ENCODE results near the gene FAM171A1.

- TF ChIP-seq CTCF (IDR thresholded peaks at IDR 0.05) (peak; percentile 62 to 81 (median 76)), POLR2A (IDR thresholded peaks at IDR 0.05) (no peak)
These were observed 161.1 kb downstream of the FAM171A1 start for GRCh38 chr10:15209827-15210509.

Measured in uterus (tissue), 2 donors.